Measurements from ENCODE around the gene CNBP. TPM values are rescaled to one million over a fixed set of nuclear protein-coding genes. Genes with fewer than 3 reads are reported as not detected.

The CNBP gene
- total and polyA plus RNA-seq, 2 experiments from 2014 or later, result 348 to 444 TPM

GRCh38 chr3:129161860-129162271 is 21.8 kb downstream of the CNBP start:
- Histone ChIP-seq H3K4me2 (peak overlapping the region; percentile 89), H4K20me1 (replicated peaks; ENCODE audit: insufficient read depth) (peaks cover 17% of the 10 kb centered on the region), H3K9me2 (ENCODE audit: insufficient read depth) (no peaks in the 10 kb centered on the region), H3K27ac (ENCODE audit: low read depth) (peak overlapping the region; percentile 100), H3K4me3 (peak overlapping the region; percentile 82), H3K27me3 (ENCODE audit: insufficient read depth) (no peaks in the 10 kb centered on the region), H3K79me2 (replicated peaks; ENCODE audit: insufficient read depth) (peaks cover 19% of the 10 kb centered on the region), H3K36me3 (ENCODE audit: insufficient read depth) (peaks cover 8% of the 10 kb centered on the region), H3F3A (replicated peaks; ENCODE audit: low read depth) (peaks cover 26% of the 10 kb centered on the region), H2AFZ (no peak overlapping the region), H3K4me1 (ENCODE audit: insufficient read depth) (peaks cover 12% of the 10 kb centered on the region; the same call in 1 of the 2 replicates)
- peak; percentile 17 for ATAC-seq
- DNase-seq (ENCODE audit: low spot score), result peak; percentile 30
- Mint-ChIP-seq H3K4me1 (peaks cover 14% of the 10 kb centered on the region), H3K36me3 (ENCODE audit: low read depth) (peaks cover 15% of the 10 kb centered on the region), H3K4me3 (peak overlapping the region; percentile 96), H3K27ac (peak overlapping the region; percentile 100), H3K9me3 (no peaks in the 10 kb centered on the region; the same call in 2 of the 3 replicates), H3K27me3 (ENCODE audit: insufficient read depth, low read depth, poor library complexity) (peaks cover 16% of the 10 kb centered on the region)
- TF ChIP-seq ZNF331 (CRISPR knock-in tag; IDR thresholded peaks at IDR 0.05; ENCODE audit: low read depth), result no peak
- no peak for TF ChIP-seq EZH2 (IDR thresholded peaks at IDR 0.05; ENCODE audit: low read depth, unreplicated experiment)
- TF ChIP-seq NANOG (IDR thresholded peaks at IDR 0.05; ENCODE audit: borderline replicate concordance), result no peak
- no peak for TF ChIP-seq REST (IDR thresholded peaks at IDR 0.05; ENCODE audit: unreplicated experiment)
- no peak for TF ChIP-seq ZNF114 (CRISPR knock-in tag; IDR thresholded peaks at IDR 0.05)
- no peak for TF ChIP-seq JUNB (IDR thresholded peaks at IDR 0.05; ENCODE audit: unreplicated experiment)
- no peak for TF ChIP-seq STAT1 (IDR thresholded peaks at IDR 0.05; ENCODE audit: unreplicated experiment)
- no peak; a peak in 1 of 4 replicates for TF ChIP-seq CTCF (conservative IDR thresholded peaks at IDR 0.05; ENCODE audit: low read depth in 2 of 2)
- TF ChIP-seq EZH2phosphoT487 (IDR thresholded peaks at IDR 0.05; ENCODE audit: unreplicated experiment), result no peak
- TF ChIP-seq ETS1 (IDR thresholded peaks at IDR 0.05), result no peak
- no peak for TF ChIP-seq POLR2AphosphoS5 (IDR thresholded peaks at IDR 0.05; ENCODE audit: low read depth)
- TF ChIP-seq ZNF462 (CRISPR knock-in tag; IDR thresholded peaks at IDR 0.05), result no peak
- no peak for TF ChIP-seq CREB1 (CRISPR knock-in tag; IDR thresholded peaks at IDR 0.05; ENCODE audit: low read depth)
